NCI-H748 treated with DMSO at 0.1 percent for 48 hours (cell line): Measurements from ENCODE around the gene REV3L.
"Not testable (repeated sequence)": the region's sequence is repeated elsewhere in the genome, so short reads cannot be mapped to it uniquely, and the experiment has no call there.

Experiments
- DNase-seq: peaks from one replicate; lab custom pipeline; 2025; lab: John Stamatoyannopoulos, UW

REV3L gene

GRCh38 chr6:111492499-111492898 is 9.5 kb upstream of the REV3L start:
- DNase-seq, result no peak

GRCh38 chr6:111490067-111490466 is 7.0 kb upstream of the REV3L start:
- no peak for DNase-seq

GRCh38 chr6:111487661-111488060 is 4.6 kb upstream of the REV3L start:
- no peak for DNase-seq

- DNase-seq, result no peak
These were observed 3.9 kb upstream of the REV3L start for GRCh38 chr6:111486921-111487320.

- no peak for DNase-seq
These were observed 3.5 kb upstream of the REV3L start for GRCh38 chr6:111486475-111486874.

- DNase-seq, result no peak
These were observed 2.3 kb upstream of the REV3L start for GRCh38 chr6:111485342-111485741.

GRCh38 chr6:111484633-111484930 is 1.6 kb upstream of the REV3L start:
- no peak for DNase-seq

- DNase-seq, result peak; percentile 88
These were observed 966 bp upstream of the REV3L start for GRCh38 chr6:111483736-111484632.

GRCh38 chr6:111482188-111482958 is 645 bp downstream of the REV3L start:
- peak; percentile 53 for DNase-seq

- peak; percentile 45 for DNase-seq
These were observed 1.2 kb downstream of the REV3L start for GRCh38 chr6:111481836-111482187.

- DNase-seq, result peak; percentile 45
These were observed 1.8 kb downstream of the REV3L start for GRCh38 chr6:111480988-111481822.

- DNase-seq, result peak; percentile 73
These were observed 4.3 kb downstream of the REV3L start for GRCh38 chr6:111478749-111479148.

- DNase-seq, result no peak
These were observed 4.9 kb downstream of the REV3L start for GRCh38 chr6:111478064-111478476.

GRCh38 chr6:111477481-111477938 is 5.5 kb downstream of the REV3L start:
- DNase-seq, result no peak

- not testable (repeated sequence) for DNase-seq
These were observed 7.0 kb downstream of the REV3L start for GRCh38 chr6:111476061-111476460.

- DNase-seq, result no peak
These were observed 8.2 kb downstream of the REV3L start for GRCh38 chr6:111474771-111475170.

- no peak for DNase-seq
These were observed 8.9 kb downstream of the REV3L start for GRCh38 chr6:111474106-111474505.

GRCh38 chr6:111472933-111473435 is 10.0 kb downstream of the REV3L start:
- no peak for DNase-seq

GRCh38 chr6:111471958-111472357 is 11.1 kb downstream of the REV3L start:
- DNase-seq, result no peak

GRCh38 chr6:111471533-111471932 is 11.5 kb downstream of the REV3L start:
- DNase-seq, result no peak

- DNase-seq, result no peak
These were observed 12.0 kb downstream of the REV3L start for GRCh38 chr6:111470991-111471390.

- DNase-seq, result peak; percentile 85
These were observed 13.5 kb downstream of the REV3L start for GRCh38 chr6:111469543-111469942.
